Measurements from ENCODE around the gene HOXA6. TPM values are rescaled to one million over a fixed set of nuclear protein-coding genes. Genes with fewer than 3 reads are reported as not detected.

Gene HOXA6
- total and polyA plus RNA-seq, 2 experiments from 2014 or later = not detected

DNA sequence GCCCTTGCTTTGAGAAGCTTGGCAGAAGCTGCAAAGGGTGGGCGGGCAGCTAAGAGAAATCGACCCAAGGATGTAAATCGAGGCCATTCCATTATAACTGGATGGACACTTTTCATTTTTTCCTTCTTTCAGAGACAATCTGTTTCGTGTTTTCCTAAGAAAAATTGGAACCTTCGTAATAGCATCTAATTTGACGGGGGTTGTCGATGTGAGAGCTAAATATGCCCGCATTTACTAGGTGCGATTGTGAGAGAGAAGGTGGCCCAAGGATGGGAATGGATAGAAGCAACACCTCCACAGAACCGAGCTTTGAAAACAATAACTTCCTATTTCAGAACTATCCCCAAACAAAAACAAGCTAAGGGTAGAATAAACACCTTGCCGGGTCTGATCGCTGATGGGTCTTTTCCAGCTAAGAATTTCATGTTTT lies 16.2 kb downstream of the HOXA6 start:
- DNase-seq (ENCODE audit: low spot score) (no peak), ATAC-seq (no peak)
- Histone ChIP-seq H3F3A (replicated peaks; ENCODE audit: low read depth) (peaks cover 54% of the 10 kb centered on the region), H4K20me1 (replicated peaks; ENCODE audit: insufficient read depth) (peaks cover 65% of the 10 kb centered on the region), H3K9me2 (ENCODE audit: insufficient read depth) (no peaks in the 10 kb centered on the region), H3K27ac (ENCODE audit: low read depth) (no peak overlapping the region), H3K4me2 (peak overlapping the region; percentile 84), H3K79me2 (replicated peaks; ENCODE audit: insufficient read depth) (no peaks in the 10 kb centered on the region), H3K27me3 (ENCODE audit: insufficient read depth) (peaks cover 100% of the 10 kb centered on the region), H3K4me1 (ENCODE audit: insufficient read depth) (peaks cover 7% of the 10 kb centered on the region; the same call in 1 of the 2 replicates), H2AFZ (peak overlapping the region; percentile 56; the same call in 1 of the 2 replicates), H3K36me3 (ENCODE audit: insufficient read depth) (no peaks in the 10 kb centered on the region), H3K4me3 (peak overlapping the region; percentile 62)
- Mint-ChIP-seq H3K27ac (no peak overlapping the region), H3K4me1 (no peaks in the 10 kb centered on the region; the same call in 2 of the 3 replicates), H3K27me3 (ENCODE audit: insufficient read depth, low read depth, poor library complexity) (peaks cover 96% of the 10 kb centered on the region), H3K4me3 (peak overlapping the region; percentile 53), H3K36me3 (ENCODE audit: low read depth) (no peaks in the 10 kb centered on the region), H3K9me3 (no peaks in the 10 kb centered on the region; the same call in 2 of the 3 replicates)
- TF ChIP-seq ZNF331 (CRISPR knock-in tag; IDR thresholded peaks at IDR 0.05; ENCODE audit: low read depth) = no peak
- no peak for TF ChIP-seq ZNF114 (CRISPR knock-in tag; IDR thresholded peaks at IDR 0.05)
- TF ChIP-seq, protein P1, sequence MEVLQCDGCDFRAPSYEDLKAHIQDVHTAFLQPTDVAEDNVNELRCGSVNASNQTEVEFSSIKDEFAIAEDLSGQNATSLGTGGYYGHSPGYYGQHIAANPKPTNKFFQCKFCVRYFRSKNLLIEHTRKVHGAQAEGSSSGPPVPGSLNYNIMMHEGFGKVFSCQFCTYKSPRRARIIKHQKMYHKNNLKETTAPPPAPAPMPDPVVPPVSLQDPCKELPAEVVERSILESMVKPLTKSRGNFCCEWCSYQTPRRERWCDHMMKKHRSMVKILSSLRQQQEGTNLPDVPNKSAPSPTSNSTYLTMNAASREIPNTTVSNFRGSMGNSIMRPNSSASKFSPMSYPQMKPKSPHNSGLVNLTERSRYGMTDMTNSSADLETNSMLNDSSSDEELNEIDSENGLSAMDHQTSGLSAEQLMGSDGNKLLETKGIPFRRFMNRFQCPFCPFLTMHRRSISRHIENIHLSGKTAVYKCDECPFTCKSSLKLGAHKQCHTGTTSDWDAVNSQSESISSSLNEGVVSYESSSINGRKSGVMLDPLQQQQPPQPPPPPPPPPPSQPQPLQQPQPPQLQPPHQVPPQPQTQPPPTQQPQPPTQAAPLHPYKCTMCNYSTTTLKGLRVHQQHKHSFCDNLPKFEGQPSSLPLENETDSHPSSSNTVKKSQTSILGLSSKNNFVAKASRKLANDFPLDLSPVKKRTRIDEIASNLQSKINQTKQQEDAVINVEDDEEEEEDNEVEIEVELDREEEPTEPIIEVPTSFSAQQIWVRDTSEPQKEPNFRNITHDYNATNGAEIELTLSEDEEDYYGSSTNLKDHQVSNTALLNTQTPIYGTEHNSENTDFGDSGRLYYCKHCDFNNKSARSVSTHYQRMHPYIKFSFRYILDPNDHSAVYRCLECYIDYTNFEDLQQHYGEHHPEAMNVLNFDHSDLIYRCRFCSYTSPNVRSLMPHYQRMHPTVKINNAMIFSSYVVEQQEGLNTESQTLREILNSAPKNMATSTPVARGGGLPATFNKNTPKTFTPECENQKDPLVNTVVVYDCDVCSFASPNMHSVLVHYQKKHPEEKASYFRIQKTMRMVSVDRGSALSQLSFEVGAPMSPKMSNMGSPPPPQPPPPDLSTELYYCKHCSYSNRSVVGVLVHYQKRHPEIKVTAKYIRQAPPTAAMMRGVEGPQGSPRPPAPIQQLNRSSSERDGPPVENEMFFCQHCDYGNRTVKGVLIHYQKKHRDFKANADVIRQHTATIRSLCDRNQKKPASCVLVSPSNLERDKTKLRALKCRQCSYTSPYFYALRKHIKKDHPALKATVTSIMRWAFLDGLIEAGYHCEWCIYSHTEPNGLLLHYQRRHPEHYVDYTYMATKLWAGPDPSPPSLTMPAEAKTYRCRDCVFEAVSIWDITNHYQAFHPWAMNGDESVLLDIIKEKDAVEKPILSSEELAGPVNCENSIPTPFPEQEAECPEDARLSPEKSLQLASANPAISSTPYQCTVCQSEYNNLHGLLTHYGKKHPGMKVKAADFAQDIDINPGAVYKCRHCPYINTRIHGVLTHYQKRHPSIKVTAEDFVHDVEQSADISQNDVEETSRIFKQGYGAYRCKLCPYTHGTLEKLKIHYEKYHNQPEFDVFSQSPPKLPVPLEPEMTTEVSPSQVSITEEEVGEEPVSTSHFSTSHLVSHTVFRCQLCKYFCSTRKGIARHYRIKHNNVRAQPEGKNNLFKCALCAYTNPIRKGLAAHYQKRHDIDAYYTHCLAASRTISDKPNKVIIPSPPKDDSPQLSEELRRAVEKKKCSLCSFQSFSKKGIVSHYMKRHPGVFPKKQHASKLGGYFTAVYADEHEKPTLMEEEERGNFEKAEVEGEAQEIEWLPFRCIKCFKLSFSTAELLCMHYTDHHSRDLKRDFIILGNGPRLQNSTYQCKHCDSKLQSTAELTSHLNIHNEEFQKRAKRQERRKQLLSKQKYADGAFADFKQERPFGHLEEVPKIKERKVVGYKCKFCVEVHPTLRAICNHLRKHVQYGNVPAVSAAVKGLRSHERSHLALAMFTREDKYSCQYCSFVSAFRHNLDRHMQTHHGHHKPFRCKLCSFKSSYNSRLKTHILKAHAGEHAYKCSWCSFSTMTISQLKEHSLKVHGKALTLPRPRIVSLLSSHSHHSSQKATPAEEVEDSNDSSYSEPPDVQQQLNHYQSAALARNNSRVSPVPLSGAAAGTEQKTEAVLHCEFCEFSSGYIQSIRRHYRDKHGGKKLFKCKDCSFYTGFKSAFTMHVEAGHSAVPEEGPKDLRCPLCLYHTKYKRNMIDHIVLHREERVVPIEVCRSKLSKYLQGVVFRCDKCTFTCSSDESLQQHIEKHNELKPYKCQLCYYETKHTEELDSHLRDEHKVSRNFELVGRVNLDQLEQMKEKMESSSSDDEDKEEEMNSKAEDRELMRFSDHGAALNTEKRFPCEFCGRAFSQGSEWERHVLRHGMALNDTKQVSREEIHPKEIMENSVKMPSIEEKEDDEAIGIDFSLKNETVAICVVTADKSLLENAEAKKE (CRISPR knock-in tag; IDR thresholded peaks at IDR 0.05) = no peak
- TF ChIP-seq JUNB (IDR thresholded peaks at IDR 0.05; ENCODE audit: unreplicated experiment) = no peak
- TF ChIP-seq EZH2phosphoT487 (IDR thresholded peaks at IDR 0.05; ENCODE audit: unreplicated experiment) = peak; percentile 6
- no peak for TF ChIP-seq STAT1 (IDR thresholded peaks at IDR 0.05; ENCODE audit: unreplicated experiment)
- peak; percentile 87 for TF ChIP-seq EZH2 (IDR thresholded peaks at IDR 0.05; ENCODE audit: low read depth, unreplicated experiment)

Measured in GM23338 (cell line).